ENCODE measurements around the gene ODAM.

The ODAM gene

GRCh38 chr4:70187216-70187615 is 8.3 kb upstream of the ODAM start:
- no peak overlapping the region for H3K4me3 ChIP-seq (ENCODE audit: low read length)
- TF ChIP-seq EZH2phosphoT487 (IDR thresholded peaks at IDR 0.05; ENCODE audit: borderline replicate concordance, low read length) = no peak
- TF ChIP-seq, protein P1, sequence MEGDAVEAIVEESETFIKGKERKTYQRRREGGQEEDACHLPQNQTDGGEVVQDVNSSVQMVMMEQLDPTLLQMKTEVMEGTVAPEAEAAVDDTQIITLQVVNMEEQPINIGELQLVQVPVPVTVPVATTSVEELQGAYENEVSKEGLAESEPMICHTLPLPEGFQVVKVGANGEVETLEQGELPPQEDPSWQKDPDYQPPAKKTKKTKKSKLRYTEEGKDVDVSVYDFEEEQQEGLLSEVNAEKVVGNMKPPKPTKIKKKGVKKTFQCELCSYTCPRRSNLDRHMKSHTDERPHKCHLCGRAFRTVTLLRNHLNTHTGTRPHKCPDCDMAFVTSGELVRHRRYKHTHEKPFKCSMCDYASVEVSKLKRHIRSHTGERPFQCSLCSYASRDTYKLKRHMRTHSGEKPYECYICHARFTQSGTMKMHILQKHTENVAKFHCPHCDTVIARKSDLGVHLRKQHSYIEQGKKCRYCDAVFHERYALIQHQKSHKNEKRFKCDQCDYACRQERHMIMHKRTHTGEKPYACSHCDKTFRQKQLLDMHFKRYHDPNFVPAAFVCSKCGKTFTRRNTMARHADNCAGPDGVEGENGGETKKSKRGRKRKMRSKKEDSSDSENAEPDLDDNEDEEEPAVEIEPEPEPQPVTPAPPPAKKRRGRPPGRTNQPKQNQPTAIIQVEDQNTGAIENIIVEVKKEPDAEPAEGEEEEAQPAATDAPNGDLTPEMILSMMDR (IDR thresholded peaks at IDR 0.05; ENCODE audit: low read depth, low read length, poor library complexity, severe bottlenecking) = no peak
- H3K4me2 ChIP-seq (ENCODE audit: low read length) = no peak overlapping the region

DNA sequence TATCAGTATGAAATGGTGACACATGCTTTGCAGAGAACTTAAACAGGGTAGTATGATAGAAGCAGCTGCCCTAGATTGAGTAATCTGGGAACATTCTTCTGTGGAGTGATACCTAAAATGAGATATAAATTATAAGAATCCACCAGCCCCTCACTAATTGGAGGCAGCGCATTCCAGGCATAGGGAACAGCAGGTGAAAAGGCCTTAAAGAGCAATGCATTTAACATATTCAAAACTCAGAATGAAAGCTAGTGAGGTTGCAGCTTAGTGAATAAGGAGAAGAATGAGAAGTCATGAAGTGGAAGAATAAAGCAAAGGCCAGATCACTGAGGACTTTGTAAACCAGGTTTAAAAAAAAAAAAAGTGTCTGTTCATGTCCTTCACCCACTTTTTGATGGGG is 4.9 kb upstream of the ODAM start:
- H3K9me3 ChIP-seq (ENCODE audit: control insufficient read depth, insufficient read depth, low read length) = no peaks in the 10 kb centered on the region
- H3K79me2 ChIP-seq (ENCODE audit: control insufficient read depth, low read length) = no peaks in the 10 kb centered on the region
- no peaks in the 10 kb centered on the region for H3K27me3 ChIP-seq (ENCODE audit: control insufficient read depth, low read length)
- no peaks in the 10 kb centered on the region for H3K4me1 ChIP-seq (ENCODE audit: control insufficient read depth, low read length)
- H3F3A ChIP-seq (ENCODE audit: control insufficient read depth, insufficient read depth) = no peaks in the 10 kb centered on the region
- no peaks in the 10 kb centered on the region for H4K20me1 ChIP-seq (ENCODE audit: control insufficient read depth, insufficient read depth, low read depth, low read length)
- no peak overlapping the region for H3K27ac ChIP-seq (ENCODE audit: low read depth, low read length)
- no peak overlapping the region for H3K4me2 ChIP-seq (ENCODE audit: low read length)
- TF ChIP-seq, protein P1 (IDR thresholded peaks at IDR 0.05; ENCODE audit: low read depth, low read length, poor library complexity, severe bottlenecking) = no peak
- no peak for TF ChIP-seq EZH2phosphoT487 (IDR thresholded peaks at IDR 0.05; ENCODE audit: borderline replicate concordance, low read length)
- no peak overlapping the region for H3K4me3 ChIP-seq (ENCODE audit: low read length)
- H3K36me3 ChIP-seq (ENCODE audit: control insufficient read depth, low read length) = no peaks in the 10 kb centered on the region
- no peaks in the 10 kb centered on the region for H3K9me2 ChIP-seq (replicated peaks; ENCODE audit: control insufficient read depth, low read length)

More at GRCh38 chr4:70187216-70187615, 8.3 kb upstream of the ODAM start:
- no peaks in the 10 kb centered on the region for H4K20me1 ChIP-seq (ENCODE audit: control insufficient read depth, insufficient read depth, low read depth, low read length)
- no peak overlapping the region for H3K27ac ChIP-seq (ENCODE audit: low read depth, low read length)
- H3K79me2 ChIP-seq (ENCODE audit: control insufficient read depth, low read length) = no peaks in the 10 kb centered on the region
- no peaks in the 10 kb centered on the region for H3K9me2 ChIP-seq (replicated peaks; ENCODE audit: control insufficient read depth, low read length)
- H3K9me3 ChIP-seq (ENCODE audit: control insufficient read depth, insufficient read depth, low read length) = no peaks in the 10 kb centered on the region
- no peaks in the 10 kb centered on the region for H3K36me3 ChIP-seq (ENCODE audit: control insufficient read depth, low read length)
- no peaks in the 10 kb centered on the region for H3F3A ChIP-seq (ENCODE audit: control insufficient read depth, insufficient read depth)
- no peaks in the 10 kb centered on the region for H3K4me1 ChIP-seq (ENCODE audit: control insufficient read depth, low read length)
- no peaks in the 10 kb centered on the region for H3K27me3 ChIP-seq (ENCODE audit: control insufficient read depth, low read length)

- Histone ChIP-seq H4K20me1 (ENCODE audit: control insufficient read depth, insufficient read depth, low read depth, low read length) (no peaks in the 10 kb centered on the region), H3K9me2 (replicated peaks; ENCODE audit: control insufficient read depth, low read length) (no peaks in the 10 kb centered on the region), H3K27me3 (ENCODE audit: control insufficient read depth, low read length) (no peaks in the 10 kb centered on the region), H3K79me2 (ENCODE audit: control insufficient read depth, low read length) (no peaks in the 10 kb centered on the region), H3F3A (ENCODE audit: control insufficient read depth, insufficient read depth) (no peaks in the 10 kb centered on the region), H3K4me3 (ENCODE audit: low read length) (no peak overlapping the region), H3K4me2 (ENCODE audit: low read length) (no peak overlapping the region), H3K4me1 (ENCODE audit: control insufficient read depth, low read length) (no peaks in the 10 kb centered on the region), H3K9me3 (ENCODE audit: control insufficient read depth, insufficient read depth, low read length) (no peaks in the 10 kb centered on the region), H3K36me3 (ENCODE audit: control insufficient read depth, low read length) (no peaks in the 10 kb centered on the region), H3K27ac (ENCODE audit: low read depth, low read length) (no peak overlapping the region)
- no peak for TF ChIP-seq EZH2phosphoT487 (IDR thresholded peaks at IDR 0.05; ENCODE audit: borderline replicate concordance, low read length)
- TF ChIP-seq, protein P1 (IDR thresholded peaks at IDR 0.05; ENCODE audit: low read depth, low read length, poor library complexity, severe bottlenecking) = no peak
Observed at GRCh38 chr4:70191647-70192046, 3.9 kb upstream of the ODAM start.

DNA sequence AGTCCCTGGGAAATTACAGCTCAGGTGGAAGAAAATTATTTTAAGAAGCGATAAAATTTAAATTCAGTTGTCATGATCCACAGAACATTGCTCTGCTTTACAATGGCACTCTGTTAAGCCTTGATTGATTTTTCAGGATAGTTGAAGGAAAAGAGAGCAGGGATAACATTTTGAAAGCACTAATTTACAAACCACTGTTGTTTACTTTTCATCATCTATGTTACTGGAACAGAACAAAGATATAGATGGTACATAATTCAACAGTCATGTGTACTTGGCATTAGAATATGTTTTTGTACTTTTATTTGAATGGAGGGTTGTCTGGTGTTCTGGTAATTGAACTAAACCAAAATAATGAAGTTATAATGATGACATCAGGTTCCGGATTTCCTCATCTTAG is 2.6 kb upstream of the ODAM start:
- Histone ChIP-seq H3K79me2 (ENCODE audit: control insufficient read depth, low read length) (no peaks in the 10 kb centered on the region), H3K36me3 (ENCODE audit: control insufficient read depth, low read length) (no peaks in the 10 kb centered on the region), H3F3A (ENCODE audit: control insufficient read depth, insufficient read depth) (no peaks in the 10 kb centered on the region), H3K4me1 (ENCODE audit: control insufficient read depth, low read length) (no peaks in the 10 kb centered on the region), H3K27me3 (ENCODE audit: control insufficient read depth, low read length) (no peaks in the 10 kb centered on the region), H3K9me3 (ENCODE audit: control insufficient read depth, insufficient read depth, low read length) (no peaks in the 10 kb centered on the region), H4K20me1 (ENCODE audit: control insufficient read depth, insufficient read depth, low read depth, low read length) (no peaks in the 10 kb centered on the region), H3K4me2 (ENCODE audit: low read length) (no peak overlapping the region), H3K4me3 (ENCODE audit: low read length) (no peak overlapping the region), H3K27ac (ENCODE audit: low read depth, low read length) (no peak overlapping the region), H3K9me2 (replicated peaks; ENCODE audit: control insufficient read depth, low read length) (no peaks in the 10 kb centered on the region)
- TF ChIP-seq, protein P1 (IDR thresholded peaks at IDR 0.05; ENCODE audit: low read depth, low read length, poor library complexity, severe bottlenecking) = no peak
- TF ChIP-seq EZH2phosphoT487 (IDR thresholded peaks at IDR 0.05; ENCODE audit: borderline replicate concordance, low read length) = no peak
